Trophoblast cell (in vitro differentiated cells and primary cell): ENCODE results near the gene MAZ.
A peak's percentile ranks its signal among the peaks of the same experiment; 100 is the strongest.

Experiments used
- DNase-seq, 2 donors: peaks; one replicate each; pipeline ENCODE4 v3.0.0-alpha.2; 2016
- H2AFZ ChIP-seq: 2 replicates; pipeline ENCODE4 v1.6.1; 2013; ENCODE audit warnings: low read length, moderate library complexity, mild to moderate bottlenecking; ENCODE audit not compliant: insufficient read depth, poor library complexity
- H2AK5ac ChIP-seq: 2 replicates; pipeline ENCODE4 v1.6.1; 2013; ENCODE audit warnings: mild to moderate bottlenecking, low read length
- H2BK120ac ChIP-seq: 2 replicates; pipeline ENCODE4 v1.6.1; 2013; ENCODE audit warnings: low read length, mild to moderate bottlenecking, moderate library complexity; ENCODE audit not compliant: insufficient read depth, poor library complexity
- H2BK12ac ChIP-seq: 2 replicates; pipeline ENCODE4 v1.6.1; 2013; ENCODE audit warnings: mild to moderate bottlenecking, low read length, moderate library complexity
- H2BK5ac ChIP-seq: 2 replicates; pipeline ENCODE4 v1.6.1; 2013; ENCODE audit warnings: low read length, low read depth, moderate library complexity, mild to moderate bottlenecking; ENCODE audit not compliant: poor library complexity
- H3K14ac ChIP-seq: 2 replicates; pipeline ENCODE4 v1.6.1; 2013; ENCODE audit warnings: mild to moderate bottlenecking, low read length
- H3K18ac ChIP-seq: 2 replicates; pipeline ENCODE4 v1.6.1; 2013; ENCODE audit warnings: mild to moderate bottlenecking, low read length
- H3K23ac ChIP-seq: 2 replicates; pipeline ENCODE4 v1.6.1; 2013; ENCODE audit warnings: low read length
- H3K27ac ChIP-seq: 2 replicates; pipeline ENCODE4 v1.5.1; 2013; ENCODE audit warnings: low read depth, mild to moderate bottlenecking, inconsistent platforms, low read length, moderate library complexity
- H3K27me3 ChIP-seq: 2 replicates; pipeline ENCODE4 v1.6.1; 2013; ENCODE audit warnings: inconsistent platforms, mild to moderate bottlenecking, low read length, moderate library complexity; ENCODE audit not compliant: insufficient read depth
- H3K36me3 ChIP-seq, 2 experiments: 1 replicate in 1 of 2; 2 replicates in 1 of 2; pipeline ENCODE4 v1.6.1; 2013; ENCODE audit warnings: low read length in 2 of 2, mild to moderate bottlenecking in 2 of 2, moderate library complexity in 1 of 2; ENCODE audit not compliant: insufficient read depth in 2 of 2, control insufficient read depth in 1 of 2
- H3K4ac ChIP-seq: 2 replicates; pipeline ENCODE4 v1.6.1; 2013; ENCODE audit warnings: low read depth, mild to moderate bottlenecking, low read length, moderate library complexity
- H3K4me1 ChIP-seq, 2 experiments: 1 replicate in 1 of 2; 2 replicates in 1 of 2; pipeline ENCODE4 v1.6.1; 2013; ENCODE audit warnings: low read length in 2 of 2, mild to moderate bottlenecking in 2 of 2, moderate library complexity in 1 of 2; ENCODE audit not compliant: insufficient read depth in 2 of 2, control insufficient read depth in 1 of 2
- H3K4me2 ChIP-seq: 2 replicates; pipeline ENCODE4 v1.6.1; 2013; ENCODE audit warnings: inconsistent platforms, mild to moderate bottlenecking, low read length, moderate library complexity
- H3K4me3 ChIP-seq: 2 replicates; pipeline ENCODE4 v1.5.1; 2013; ENCODE audit warnings: mild to moderate bottlenecking, low read depth, low read length, inconsistent platforms
- H3K79me1 ChIP-seq: one replicate; pipeline ENCODE4 v1.6.1; 2013; ENCODE audit warnings: low read length
- H3K79me2 ChIP-seq: 2 replicates; pipeline ENCODE4 v1.6.1; 2013; ENCODE audit warnings: low read length, mild to moderate bottlenecking; ENCODE audit not compliant: control insufficient read depth, insufficient read depth, poor library complexity
- H3K9ac ChIP-seq: 2 replicates; pipeline ENCODE4 v1.6.1; 2013; ENCODE audit warnings: mild to moderate bottlenecking, low read length
- H3K9me3 ChIP-seq: 2 replicates; pipeline ENCODE4 v1.6.1; 2013; ENCODE audit warnings: low read depth, mild to moderate bottlenecking, control low read depth, inconsistent platforms, low read length; ENCODE audit not compliant: insufficient read depth
- H4K12ac ChIP-seq: 2 replicates; pipeline ENCODE4 v1.6.1; 2013; ENCODE audit warnings: low read depth, mild to moderate bottlenecking, low read length, moderate library complexity
- H4K8ac ChIP-seq: 2 replicates; pipeline ENCODE4 v1.6.1; 2013; ENCODE audit warnings: low read depth, mild to moderate bottlenecking, low read length, moderate library complexity
- H4K91ac ChIP-seq: one replicate; pipeline ENCODE4 v1.6.1; 2013; ENCODE audit warnings: low read depth, mild to moderate bottlenecking, low read length, moderate library complexity
- WGBS: extraction: QIAGEN DNeasy Blood & Tissue Kit; methylation state at CpG from one replicate; pipeline ENCODE4 v1.1.7; 2013; ENCODE audit warnings: missing lambda C conversion rate; ENCODE audit not compliant: insufficient read length, insufficient coverage; ENCODE audit errors: extremely low coverage; 5-methylcytosine and 5-hydroxymethylcytosine counted together

MAZ gene

GRCh38 chr16:29815032-29815721 lies 8.8 kb downstream of the MAZ start:
- Histone ChIP-seq H4K91ac (peak overlapping the region; percentile 28), H4K12ac (peak overlapping the region; percentile 17), H3K79me2 (peaks cover 9% of the 10 kb centered on the region), H3K27me3 (no peaks in the 10 kb centered on the region), H4K8ac (peak overlapping the region; percentile 57), H3K4me2 (peak overlapping the region; percentile 62), H3K4me1 (peaks cover 9 to 32% of the 10 kb centered on the region in 2 experiments), H2BK12ac (peak overlapping the region; percentile 9), H3K4me3 (peak overlapping the region; percentile 44), H2BK5ac (no peak overlapping the region), H2AFZ (peak overlapping the region; percentile 53), H3K4ac (no peak overlapping the region), H2AK5ac (peak overlapping the region; percentile 42), H3K23ac (no peak overlapping the region), H3K79me1 (peaks cover 23% of the 10 kb centered on the region), H2BK120ac (no peak overlapping the region), H3K27ac (no peak overlapping the region), H3K18ac (no peak overlapping the region), H3K9me3 (no peaks in the 10 kb centered on the region), H3K9ac (no peak overlapping the region), H3K14ac (peak overlapping the region; percentile 54), H3K36me3 (peaks cover 14 to 16% of the 10 kb centered on the region in 2 experiments)
- no CpG with 5 or more reads among the region's 39 CpGs for WGBS
- DNase-seq: peak in 1 of 2 donors; percentile 17

- Histone ChIP-seq H3K27ac (peak within 1 kb of the TSS; percentile 79), H3K14ac (peak within 1 kb of the TSS; percentile 72), H3K4ac (peak within 1 kb of the TSS; percentile 50), H3K4me2 (peak within 1 kb of the TSS; percentile 96), H4K8ac (peak within 1 kb of the TSS; percentile 97), H3K36me3 (peaks cover 11 to 13% of the 10 kb centered on the region in 2 experiments), H3K27me3 (no peaks in the 10 kb centered on the region), H3K4me3 (peak within 1 kb of the TSS; percentile 78), H3K18ac (peak within 1 kb of the TSS; percentile 93), H2AFZ (peak within 1 kb of the TSS; percentile 82), H2BK120ac (peak within 1 kb of the TSS; percentile 81), H2BK5ac (peak within 1 kb of the TSS; percentile 90), H3K9me3 (no peaks in the 10 kb centered on the region), H3K79me2 (peaks cover 9% of the 10 kb centered on the region), H3K4me1 (peaks cover 4 to 26% of the 10 kb centered on the region in 2 experiments), H2AK5ac (peak within 1 kb of the TSS; percentile 42), H4K12ac (peak within 1 kb of the TSS; percentile 89), H3K9ac (peak within 1 kb of the TSS; percentile 94), H3K23ac (no peak within 1 kb of the TSS), H3K79me1 (peaks cover 23% of the 10 kb centered on the region), H4K91ac (peak within 1 kb of the TSS; percentile 84), H2BK12ac (peak within 1 kb of the TSS; percentile 9)
- DNase-seq: peak; percentile 100
- no CpG with 5 or more reads among the region's 70 CpGs for WGBS
These were observed 9.7 kb downstream of the MAZ start, which contains the start of gene PAGR1 for GRCh38 chr16:29815793-29816693. PAGR1 (plus strand) TSS chr16:29816152; CDS start chr16:29816526, 374 bp downstream.

- peak overlapping the region; percentile 50 for H3K4ac ChIP-seq
- H4K91ac ChIP-seq: peak overlapping the region; percentile 84
- no CpG with 5 or more reads among the region's 37 CpGs for WGBS
- no peaks in the 10 kb centered on the region for H3K27me3 ChIP-seq
- peak overlapping the region; percentile 72 for H3K14ac ChIP-seq
- peak overlapping the region; percentile 82 for H2AFZ ChIP-seq
- H2AK5ac ChIP-seq: peak overlapping the region; percentile 8
- peak overlapping the region; percentile 90 for H2BK5ac ChIP-seq
- peaks cover 4 to 20% of the 10 kb centered on the region in 2 experiments for H3K4me1 ChIP-seq
- H3K9ac ChIP-seq: peak overlapping the region; percentile 94
- H3K36me3 ChIP-seq: peaks cover 11 to 13% of the 10 kb centered on the region in 2 experiments
- H3K9me3 ChIP-seq: no peaks in the 10 kb centered on the region
- peak overlapping the region; percentile 79 for H3K27ac ChIP-seq
- H2BK12ac ChIP-seq: no peak overlapping the region
- no peak overlapping the region for H3K23ac ChIP-seq
- H4K8ac ChIP-seq: peak overlapping the region; percentile 97
- H3K4me3 ChIP-seq: peak overlapping the region; percentile 78
- H2BK120ac ChIP-seq: peak overlapping the region; percentile 61
- H3K79me2 ChIP-seq: peaks cover 9% of the 10 kb centered on the region
- DNase-seq: peak; percentile 45 to 70
- H4K12ac ChIP-seq: peak overlapping the region; percentile 89
- H3K4me2 ChIP-seq: peak overlapping the region; percentile 96
- H3K18ac ChIP-seq: peak overlapping the region; percentile 71
- peaks cover 17% of the 10 kb centered on the region for H3K79me1 ChIP-seq
These were observed 10.5 kb downstream of the MAZ start for GRCh38 chr16:29816694-29817441.

- H3K23ac ChIP-seq: no peak overlapping the region
- no peak overlapping the region for H3K9ac ChIP-seq
- peaks cover 15% of the 10 kb centered on the region for H3K79me1 ChIP-seq
- no peak overlapping the region for H3K14ac ChIP-seq
- H2BK5ac ChIP-seq: no peak overlapping the region
- H3K36me3 ChIP-seq: peaks cover 11 to 13% of the 10 kb centered on the region in 2 experiments
- no peak overlapping the region for H3K18ac ChIP-seq
- H2BK12ac ChIP-seq: no peak overlapping the region
- H3K4me2 ChIP-seq: no peak overlapping the region
- no peak for DNase-seq
- H3K4ac ChIP-seq: no peak overlapping the region
- no peak overlapping the region for H4K12ac ChIP-seq
- no peak overlapping the region for H3K27ac ChIP-seq
- no CpG with 5 or more reads among the region's 4 CpGs for WGBS
- peaks cover 9% of the 10 kb centered on the region for H3K79me2 ChIP-seq
- H2AK5ac ChIP-seq: no peak overlapping the region
- no peak overlapping the region for H2AFZ ChIP-seq
- no peak overlapping the region for H2BK120ac ChIP-seq
- H4K91ac ChIP-seq: no peak overlapping the region
- no peak overlapping the region for H4K8ac ChIP-seq
- H3K4me3 ChIP-seq: no peak overlapping the region
- H3K27me3 ChIP-seq: no peaks in the 10 kb centered on the region
- peaks cover 3 to 10% of the 10 kb centered on the region in 2 experiments for H3K4me1 ChIP-seq
- no peaks in the 10 kb centered on the region for H3K9me3 ChIP-seq
These were observed 11.8 kb downstream of the MAZ start for GRCh38 chr16:29818082-29818481.
